ENCODE measurements around the gene RFXAP. TPM values are rescaled to one million over a fixed set of nuclear protein-coding genes. Genes with fewer than 3 reads are reported as not detected.

The RFXAP gene
- total RNA-seq, 1 donor from 2014 or later: 6.3 TPM

DNA sequence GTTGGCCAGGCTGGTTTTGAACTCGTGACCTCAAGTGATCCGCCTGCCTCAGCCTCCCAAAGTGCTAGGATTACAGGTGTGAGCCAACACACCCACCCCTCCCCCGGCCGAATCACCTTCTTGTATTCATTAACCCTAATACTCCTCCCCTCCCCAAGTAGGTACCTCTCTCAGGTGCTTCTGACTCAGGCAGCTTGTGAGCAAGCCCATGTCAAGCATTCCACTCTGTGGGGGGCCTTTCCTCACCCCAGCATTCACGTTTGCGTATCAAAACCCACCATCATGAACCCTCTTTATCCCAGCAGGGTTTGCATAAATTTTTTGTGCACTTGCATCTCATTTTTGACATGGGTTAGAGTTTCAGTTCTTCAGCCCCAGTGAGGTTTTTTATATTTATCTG lies 23.6 kb upstream of the RFXAP start:
- H3K4me1 Mint-ChIP-seq (ENCODE audit: unreplicated experiment): no peaks in the 10 kb centered on the region
- H3K4me3 Mint-ChIP-seq (ENCODE audit: unreplicated experiment): no peak overlapping the region
- DNase-seq (ENCODE audit: low spot score): no peak
- no peaks in the 10 kb centered on the region for H3K9me3 Mint-ChIP-seq (ENCODE audit: unreplicated experiment)
- no peak for TF ChIP-seq CTCF (IDR thresholded peaks at IDR 0.05; ENCODE audit: unreplicated experiment)
- H3K27ac Mint-ChIP-seq (ENCODE audit: unreplicated experiment): no peak overlapping the region
- H3K36me3 Mint-ChIP-seq (ENCODE audit: low read depth, unreplicated experiment): no peaks in the 10 kb centered on the region
- no peaks in the 10 kb centered on the region for H3K27me3 Mint-ChIP-seq (ENCODE audit: unreplicated experiment)

DNA sequence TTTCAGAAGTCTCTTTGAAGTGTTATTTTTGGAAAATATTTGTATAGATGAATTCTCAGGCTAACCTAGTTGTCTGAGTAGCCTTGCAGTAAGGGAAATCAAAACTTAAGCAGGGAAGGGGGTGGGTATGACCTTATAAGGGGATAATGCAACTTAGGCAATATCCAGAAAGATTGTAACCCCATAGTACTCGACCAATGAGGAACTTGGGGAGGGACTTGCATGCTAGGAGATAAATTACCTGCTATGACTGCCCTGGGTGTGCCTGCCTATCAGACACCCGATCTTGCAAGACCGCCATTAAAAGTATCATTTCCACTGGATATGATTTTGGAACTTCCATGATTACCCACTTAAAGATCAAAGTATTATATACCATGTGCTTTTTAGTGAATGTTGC lies 23.0 kb upstream of the RFXAP start:
- H3K4me3 Mint-ChIP-seq (ENCODE audit: unreplicated experiment): no peak overlapping the region
- no peak for DNase-seq (ENCODE audit: low spot score)
- H3K36me3 Mint-ChIP-seq (ENCODE audit: low read depth, unreplicated experiment): no peaks in the 10 kb centered on the region
- H3K9me3 Mint-ChIP-seq (ENCODE audit: unreplicated experiment): no peaks in the 10 kb centered on the region
- no peak for TF ChIP-seq CTCF (IDR thresholded peaks at IDR 0.05; ENCODE audit: unreplicated experiment)
- no peaks in the 10 kb centered on the region for H3K27me3 Mint-ChIP-seq (ENCODE audit: unreplicated experiment)
- no peaks in the 10 kb centered on the region for H3K4me1 Mint-ChIP-seq (ENCODE audit: unreplicated experiment)
- H3K27ac Mint-ChIP-seq (ENCODE audit: unreplicated experiment): no peak overlapping the region

DNA sequence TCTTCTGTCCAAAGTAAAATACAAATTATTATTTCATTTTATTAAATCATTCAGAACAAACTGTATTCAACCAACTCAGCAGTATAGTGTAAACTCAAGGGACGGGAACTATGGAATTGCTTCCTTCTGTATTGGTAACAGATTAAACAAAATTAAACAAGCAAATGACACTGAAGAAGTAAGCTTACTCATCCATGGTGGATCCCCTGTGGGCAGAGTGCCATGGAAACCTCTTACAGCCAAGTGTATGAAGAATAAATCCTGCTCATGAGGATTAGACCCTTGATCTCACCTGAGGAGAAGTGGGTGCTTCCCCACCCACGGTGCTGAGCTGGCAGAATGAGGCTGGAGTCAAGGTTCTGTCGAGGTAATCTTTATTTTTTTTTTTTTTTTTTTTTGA lies 18.0 kb upstream of the RFXAP start:
- Mint-ChIP-seq H3K27ac (ENCODE audit: unreplicated experiment) (no peak overlapping the region), H3K4me1 (ENCODE audit: unreplicated experiment) (no peaks in the 10 kb centered on the region), H3K4me3 (ENCODE audit: unreplicated experiment) (no peak overlapping the region), H3K36me3 (ENCODE audit: low read depth, unreplicated experiment) (no peaks in the 10 kb centered on the region), H3K27me3 (ENCODE audit: unreplicated experiment) (no peaks in the 10 kb centered on the region), H3K9me3 (ENCODE audit: unreplicated experiment) (no peaks in the 10 kb centered on the region)
- no peak for DNase-seq (ENCODE audit: low spot score)
- TF ChIP-seq CTCF (IDR thresholded peaks at IDR 0.05; ENCODE audit: unreplicated experiment): no peak

GRCh38 chr13:36804588-36804987 lies 14.4 kb upstream of the RFXAP start:
- no peak for TF ChIP-seq CTCF (IDR thresholded peaks at IDR 0.05; ENCODE audit: unreplicated experiment)

GRCh38 chr13:36806102-36806501 lies 12.9 kb upstream of the RFXAP start:
- TF ChIP-seq CTCF (IDR thresholded peaks at IDR 0.05; ENCODE audit: unreplicated experiment): no peak
- H3K36me3 Mint-ChIP-seq (ENCODE audit: low read depth, unreplicated experiment): no peaks in the 10 kb centered on the region
- no peaks in the 10 kb centered on the region for H3K9me3 Mint-ChIP-seq (ENCODE audit: unreplicated experiment)
- H3K27ac Mint-ChIP-seq (ENCODE audit: unreplicated experiment): no peak overlapping the region
- peaks cover 3% of the 10 kb centered on the region for H3K27me3 Mint-ChIP-seq (ENCODE audit: unreplicated experiment)
- no peak overlapping the region for H3K4me3 Mint-ChIP-seq (ENCODE audit: unreplicated experiment)
- no peak for DNase-seq (ENCODE audit: low spot score)
- no peaks in the 10 kb centered on the region for H3K4me1 Mint-ChIP-seq (ENCODE audit: unreplicated experiment)

More at GRCh38 chr13:36804588-36804987, 14.4 kb upstream of the RFXAP start:
- no peak for DNase-seq (ENCODE audit: low spot score)
- Mint-ChIP-seq H3K27ac (ENCODE audit: unreplicated experiment) (no peak overlapping the region), H3K36me3 (ENCODE audit: low read depth, unreplicated experiment) (no peaks in the 10 kb centered on the region), H3K27me3 (ENCODE audit: unreplicated experiment) (peaks cover 3% of the 10 kb centered on the region), H3K4me3 (ENCODE audit: unreplicated experiment) (no peak overlapping the region), H3K9me3 (ENCODE audit: unreplicated experiment) (no peaks in the 10 kb centered on the region), H3K4me1 (ENCODE audit: unreplicated experiment) (no peaks in the 10 kb centered on the region)

Measured in endothelial cell (in vitro differentiated cells).